Right cardiac atrium (tissue), 5 donors: ENCODE data around the gene EPHB3. TPM values are rescaled to one million over a fixed set of nuclear protein-coding genes. Genes with fewer than 3 reads are reported as not detected.

ENCODE experiments used
- ATAC-seq, 2 donors: fragments of 200-7000 bp; cut with Tn5 transposase; one replicate each; pipeline versions ENCODE4 v1.8.0 to v1.9.1; 2020; ENCODE audit warnings: moderate library complexity in 2 of 2, mild to moderate bottlenecking in 1 of 2
- DNase-seq, 3 donors: peaks; one replicate each; pipeline ENCODE4 v3.0.0-alpha.2; 2020
- H3K27ac ChIP-seq: one replicate; pipeline ENCODE4 v1.5.1; 2013; ENCODE audit warnings: mild to moderate bottlenecking, low read length, control low read depth, moderate library complexity
- H3K27me3 ChIP-seq: one replicate; pipeline ENCODE4 v1.6.1; 2013; ENCODE audit not compliant: control insufficient read depth, insufficient read depth
- H3K4me1 ChIP-seq: one replicate; pipeline ENCODE4 v1.6.1; 2013; ENCODE audit warnings: low read length; ENCODE audit not compliant: control insufficient read depth, insufficient read depth
- H3K4me3 ChIP-seq: one replicate; pipeline ENCODE4 v1.5.1; 2013; ENCODE audit warnings: low read length, control low read depth
- H3K9me3 ChIP-seq: one replicate; pipeline ENCODE4 v1.6.1; 2013; ENCODE audit warnings: low read length; ENCODE audit not compliant: control insufficient read depth
- WGBS: extraction: QIAGEN DNeasy Blood & Tissue Kit; methylation state at CpG from one replicate; pipeline ENCODE4 v1.1.7; 2013; 5-methylcytosine and 5-hydroxymethylcytosine counted together
- intact Hi-C, 4 donors: fragments of 100-400 bp; cut with DNase I; formaldehyde crosslinking; loops; one replicate each; pipeline versions ENCODE4 v1.11.0 to v1.14.0; 2022 to 2023
- polyA plus RNA-seq: library from polyadenylated mRNA; stranded (reverse); fragments of 200-250 nt; gene quantifications from one replicate; pipeline ENCODE4 v1.2.3, GENCODE V29; 2013
- total RNA-seq, 4 donors: library from RNA; stranded (reverse); fragmentation: NEBNext Ultra II Directional; extraction: Animal tissue kit (Norgen Biotek cat#: 25700); gene quantifications; one replicate each; pipeline ENCODE4 v1.2.1, GENCODE V29; 2021
- donor health status: healthy with polysubstance abuse.
- donor health status: DM: no; HTN: yes; CAD: no.
- donor health status: DM: no; HTN: no; CAD: no.
- donor health status: DM: no; HTN: yes; CAD: no; lungs with severe emphysema.
- donor health status: DM: yes; HTN: yes; CAD: no.

EPHB3 gene
- total and polyA plus RNA-seq, 5 donors: 0.52 to 3.4 (median 2.9) TPM

DNA sequence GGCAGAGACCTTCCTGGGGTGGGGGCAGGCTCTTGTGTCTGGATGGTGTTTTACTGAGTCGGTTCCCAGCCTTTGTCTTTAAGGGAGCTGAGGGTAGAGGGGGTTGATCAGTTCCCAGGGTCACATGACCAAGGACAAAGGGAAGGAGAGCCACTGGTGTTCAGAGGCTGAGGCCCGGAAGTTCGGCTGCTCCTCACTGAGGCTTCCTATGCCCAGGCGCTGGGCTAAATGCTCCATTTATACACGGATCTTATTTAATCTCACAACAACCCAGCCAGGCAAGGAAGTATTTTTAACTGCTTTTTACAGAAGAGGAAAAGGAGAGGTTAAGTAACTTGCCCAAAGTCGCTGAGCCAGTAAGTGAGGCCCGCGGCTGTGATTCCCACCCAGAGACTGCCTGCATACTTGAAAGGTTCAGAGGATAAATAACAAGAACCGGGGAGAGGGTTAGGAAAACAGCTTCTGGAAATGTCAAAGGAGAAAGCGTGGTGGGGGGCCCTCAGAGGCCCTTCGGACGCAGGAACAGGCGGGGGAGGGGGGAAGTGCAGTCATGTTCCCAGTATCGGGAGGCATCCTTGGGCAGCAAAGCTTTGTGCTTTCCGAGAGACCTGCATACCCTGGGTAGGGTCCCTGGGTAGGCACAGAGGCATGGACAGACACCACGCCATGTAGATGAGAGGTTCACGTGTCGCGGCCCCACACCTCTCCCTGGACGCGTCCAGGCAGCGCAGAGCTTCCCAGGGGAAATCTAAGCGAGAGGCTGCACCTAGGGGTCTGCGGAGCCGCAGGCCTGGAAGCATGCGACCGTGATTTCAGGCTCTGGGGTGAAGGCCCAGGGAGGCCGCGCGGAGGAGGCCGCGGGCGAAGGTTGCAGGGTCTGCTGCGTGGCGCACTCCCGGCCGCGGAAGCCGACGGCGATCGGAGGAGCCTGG, 21.3 kb downstream of the EPHB3 start:
- ATAC-seq: peak; percentile 71 to 81
- H3K27ac ChIP-seq: peak overlapping the region; percentile 43
- H3K27me3 ChIP-seq: no peaks in the 10 kb centered on the region
- 22% methylated on average over 42 of the region's 42 CpGs for WGBS
- DNase-seq: peak; percentile 61 to 83 (median 79)
- no peaks in the 10 kb centered on the region for H3K4me1 ChIP-seq
- peak overlapping the region; percentile 41 for H3K4me3 ChIP-seq
- intact Hi-C loops: loop anchor here in 1 of 4 donors (10.0 kb wide), 1 partner anchor 132 kb away; the partner anchor contains the start of gene MAGEF1
- no peaks in the 10 kb centered on the region for H3K9me3 ChIP-seq

DNA sequence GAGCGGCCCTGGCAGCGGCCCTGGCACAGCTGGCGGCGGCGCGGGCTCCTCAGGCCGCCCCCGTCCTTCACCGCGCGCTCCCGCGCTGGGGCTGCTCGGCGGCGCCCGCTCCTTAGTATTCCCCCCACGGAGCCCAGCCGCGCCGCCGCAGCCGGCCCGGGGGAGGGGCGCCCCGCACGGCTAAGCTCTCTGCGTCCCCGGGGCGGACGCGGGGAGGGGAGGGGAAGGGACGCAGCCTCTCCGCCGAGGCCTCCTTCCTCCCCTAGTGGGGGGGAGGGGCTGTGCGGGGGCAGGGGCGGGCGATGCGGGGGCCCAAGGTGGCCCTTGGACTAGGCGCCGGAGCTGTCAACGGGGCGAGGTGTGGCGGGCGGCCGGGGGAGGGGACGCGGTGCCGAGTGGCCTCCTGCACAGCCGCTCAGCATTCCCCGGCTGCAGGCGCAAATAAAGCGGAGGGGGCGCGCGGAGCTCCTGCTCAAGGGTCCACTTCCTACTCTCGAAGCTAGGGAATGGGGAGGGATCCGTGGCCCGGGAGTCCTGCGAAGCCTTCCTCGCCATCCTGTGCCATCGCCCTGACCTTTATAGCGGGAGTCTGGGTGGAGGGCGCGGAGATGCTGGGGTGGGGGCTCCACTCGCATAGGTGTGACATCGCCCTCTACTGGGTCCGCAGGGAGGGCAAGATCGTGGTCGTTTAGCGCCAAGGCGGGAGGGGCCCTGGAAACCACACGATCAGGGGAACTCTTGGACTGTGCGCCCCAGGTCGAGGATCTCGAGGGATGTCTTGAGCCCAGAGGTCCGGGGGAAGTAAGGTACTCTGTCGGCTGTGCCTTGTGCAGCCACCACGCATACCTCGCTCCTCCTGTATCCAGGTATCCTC, 22.2 kb downstream of the EPHB3 start:
- intact Hi-C loops: loop anchor here in 1 of 4 donors (10.0 kb wide), 1 partner anchor 131 kb away; the partner anchor contains the start of gene MAGEF1
- Histone ChIP-seq H3K9me3 (no peaks in the 10 kb centered on the region), H3K27me3 (no peaks in the 10 kb centered on the region), H3K4me1 (no peaks in the 10 kb centered on the region), H3K4me3 (peak overlapping the region; percentile 41), H3K27ac (no peak overlapping the region)
- ATAC-seq: peak; percentile 71 to 72
- peak; percentile 41 to 85 (median 80) for DNase-seq
- 8% methylated on average over 79 of the region's 80 CpGs for WGBS

DNA sequence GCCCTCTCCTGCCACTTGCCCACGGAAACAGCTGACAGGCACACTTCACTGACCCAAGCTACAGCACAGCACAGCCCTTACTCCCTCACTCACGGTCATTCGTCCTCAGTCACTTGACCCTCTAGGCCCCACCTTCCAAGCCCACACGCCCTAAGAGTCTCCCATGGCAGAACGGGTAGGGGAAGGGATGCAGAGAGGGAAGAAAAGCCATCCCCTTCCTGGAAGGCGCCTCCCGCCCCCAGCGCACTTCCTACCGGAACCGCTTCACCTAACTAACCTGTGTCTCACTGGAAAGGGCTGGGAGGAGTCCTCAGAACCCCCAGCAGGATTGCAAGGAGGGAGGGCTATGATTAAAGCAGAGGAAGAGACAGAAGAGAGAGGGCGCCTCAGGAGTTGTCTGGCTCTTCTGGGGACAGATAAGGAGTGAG, 22.9 kb downstream of the EPHB3 start:
- Histone ChIP-seq H3K4me1 (no peaks in the 10 kb centered on the region), H3K9me3 (no peaks in the 10 kb centered on the region), H3K27me3 (no peaks in the 10 kb centered on the region), H3K4me3 (no peak overlapping the region), H3K27ac (no peak overlapping the region)
- WGBS: 53% methylated on average over 11 of the region's 11 CpGs
- DNase-seq: peak in 1 of 3 donors; percentile 55
- intact Hi-C loops: loop anchor here in 1 of 4 donors (10.0 kb wide), 1 partner anchor 130 kb away; the partner anchor contains the start of gene MAGEF1
- ATAC-seq: peak; percentile 10 to 17

DNA sequence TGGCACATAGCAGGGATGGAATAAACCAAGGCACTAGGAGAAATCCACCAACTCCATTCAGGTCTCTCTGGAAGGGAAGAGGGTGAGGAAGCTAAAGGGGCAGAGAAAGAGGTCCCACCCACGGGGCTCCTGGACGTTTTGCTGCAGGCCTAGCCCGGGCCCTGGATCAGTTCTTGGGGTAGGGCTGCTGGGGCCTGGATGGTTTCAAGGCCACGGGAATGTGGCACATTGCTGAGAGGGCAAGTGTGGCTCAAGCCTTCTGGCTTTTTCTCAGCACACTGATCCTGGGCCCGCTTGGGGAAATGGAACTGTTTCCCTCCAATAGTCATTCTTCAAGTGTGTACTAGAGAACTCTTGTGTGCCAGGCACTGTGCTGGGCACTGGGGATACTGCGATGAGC, 24.0 kb downstream of the EPHB3 start:
- Histone ChIP-seq H3K4me3 (no peak overlapping the region), H3K9me3 (no peaks in the 10 kb centered on the region), H3K27me3 (no peaks in the 10 kb centered on the region), H3K4me1 (no peaks in the 10 kb centered on the region), H3K27ac (no peak overlapping the region)
- ATAC-seq (no peak), DNase-seq (peak in 2 of 3 donors; percentile 9 to 26)
- intact Hi-C loops: loop anchor here in 1 of 4 donors (10.0 kb wide), 1 partner anchor 129 kb away; the partner anchor contains the start of gene MAGEF1
- WGBS: 78% methylated on average over 6 of the region's 6 CpGs

DNA sequence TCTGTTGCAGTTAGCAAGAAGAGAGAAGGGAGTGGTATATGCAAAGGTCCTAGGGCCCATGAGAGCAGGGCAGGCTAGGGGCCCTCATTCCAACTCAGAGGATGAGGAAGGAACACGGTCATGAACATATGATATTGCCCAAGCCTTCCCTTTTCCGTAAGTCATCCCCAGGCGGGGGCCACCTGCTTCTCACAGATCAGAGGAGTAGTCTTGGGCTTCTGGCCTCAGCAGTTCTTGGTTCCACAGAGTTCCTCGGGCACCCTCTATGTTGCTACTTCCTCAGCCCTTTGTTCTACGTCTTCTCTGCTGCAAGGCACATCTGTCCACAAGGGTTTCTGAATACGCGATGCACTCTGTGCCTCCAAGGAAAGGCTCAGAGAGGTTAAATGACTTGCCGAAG, 25.3 kb downstream of the EPHB3 start:
- DNase-seq (peak in 2 of 3 donors; percentile 47 to 49), ATAC-seq (no peak)
- intact Hi-C loops: loop anchor here in 1 of 4 donors (10.0 kb wide), 1 partner anchor 128 kb away; the partner anchor contains the start of gene MAGEF1
- 81% methylated on average over 8 of the region's 8 CpGs for WGBS
- no peak overlapping the region for H3K4me3 ChIP-seq
- H3K27ac ChIP-seq: no peak overlapping the region
- H3K27me3 ChIP-seq: no peaks in the 10 kb centered on the region
- H3K9me3 ChIP-seq: no peaks in the 10 kb centered on the region
- no peaks in the 10 kb centered on the region for H3K4me1 ChIP-seq

DNA sequence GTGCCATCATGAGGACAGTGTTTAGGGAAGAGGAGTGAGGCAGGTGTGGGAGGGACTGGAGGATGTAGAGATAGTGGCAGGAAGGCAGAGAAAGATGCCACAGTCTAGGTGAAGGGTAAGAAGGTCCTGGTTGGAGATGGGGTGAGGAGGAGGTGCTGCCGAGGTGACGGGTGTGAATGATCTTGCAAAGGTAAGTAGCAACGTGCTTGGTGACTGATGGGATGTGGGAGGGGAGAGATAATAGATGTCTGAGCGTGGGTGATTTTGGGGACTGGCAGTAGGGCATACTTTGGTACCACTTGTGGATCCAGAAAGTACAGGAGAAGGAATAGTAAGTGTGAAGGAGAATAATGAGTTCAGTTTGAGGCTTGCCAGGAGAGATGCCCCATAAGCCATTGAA, 27.2 kb downstream of the EPHB3 start:
- Histone ChIP-seq H3K9me3 (no peaks in the 10 kb centered on the region), H3K4me3 (no peak overlapping the region), H3K27me3 (no peaks in the 10 kb centered on the region), H3K27ac (no peak overlapping the region), H3K4me1 (peaks cover 4% of the 10 kb centered on the region)
- intact Hi-C loops: loop anchor here in 1 of 4 donors (10.0 kb wide), 1 partner anchor 126 kb away; the partner anchor contains the start of gene MAGEF1
- ATAC-seq (no peak), DNase-seq (peak in 2 of 3 donors; percentile 4 to 6)
- 86% methylated on average over 4 of the region's 4 CpGs for WGBS

DNA sequence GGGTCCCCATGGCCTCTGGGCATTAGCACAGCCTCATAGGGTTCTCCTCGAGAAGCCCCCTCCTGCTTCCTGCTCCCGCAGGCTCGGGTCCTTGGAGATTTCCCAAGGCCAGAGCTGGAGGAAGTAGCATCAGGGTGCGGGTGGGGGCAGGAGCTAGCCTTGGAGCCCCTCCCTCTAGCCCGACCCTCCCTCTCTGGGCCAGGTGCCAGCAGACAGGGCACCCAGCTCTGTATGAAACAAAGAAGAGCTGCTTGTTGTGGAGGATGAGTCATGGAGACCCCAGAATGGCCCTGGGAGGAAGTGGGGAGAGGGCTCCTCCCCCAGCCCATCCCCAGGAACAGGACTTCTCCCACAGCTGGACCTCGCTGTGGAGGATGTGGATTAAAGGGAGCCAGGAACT, 29.2 kb downstream of the EPHB3 start:
- DNase-seq (peak in 2 of 3 donors; percentile 55 to 71), ATAC-seq (no peak)
- WGBS: 31% methylated on average over 6 of the region's 6 CpGs
- H3K27ac ChIP-seq: no peak overlapping the region
- H3K27me3 ChIP-seq: no peaks in the 10 kb centered on the region
- no peaks in the 10 kb centered on the region for H3K9me3 ChIP-seq
- H3K4me3 ChIP-seq: no peak overlapping the region
- intact Hi-C loops: no loop called here
- peaks cover 4% of the 10 kb centered on the region for H3K4me1 ChIP-seq

DNA sequence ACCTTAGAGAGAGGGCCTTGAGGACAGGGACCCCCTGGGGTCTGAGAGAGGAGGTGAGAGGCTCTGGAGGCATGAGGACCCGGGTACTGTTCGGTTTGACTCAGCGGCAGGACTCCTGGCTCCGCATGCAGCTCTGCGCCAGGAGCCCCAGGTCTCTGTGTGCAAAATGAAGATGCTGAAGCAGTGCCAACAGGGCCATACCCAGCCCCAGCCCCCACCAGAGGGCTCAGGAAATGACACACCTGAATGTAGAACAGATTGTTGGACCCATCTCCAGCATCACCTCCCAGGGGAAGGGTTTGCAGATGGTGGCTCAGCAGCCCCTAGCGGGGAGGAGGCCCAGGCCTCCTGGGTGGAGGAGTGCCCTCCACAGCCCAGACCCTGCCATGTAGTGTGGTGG, 30.2 kb downstream of the EPHB3 start:
- peak in 2 of 3 donors; percentile 25 to 53 for DNase-seq
- intact Hi-C loops: no loop called here

DNA sequence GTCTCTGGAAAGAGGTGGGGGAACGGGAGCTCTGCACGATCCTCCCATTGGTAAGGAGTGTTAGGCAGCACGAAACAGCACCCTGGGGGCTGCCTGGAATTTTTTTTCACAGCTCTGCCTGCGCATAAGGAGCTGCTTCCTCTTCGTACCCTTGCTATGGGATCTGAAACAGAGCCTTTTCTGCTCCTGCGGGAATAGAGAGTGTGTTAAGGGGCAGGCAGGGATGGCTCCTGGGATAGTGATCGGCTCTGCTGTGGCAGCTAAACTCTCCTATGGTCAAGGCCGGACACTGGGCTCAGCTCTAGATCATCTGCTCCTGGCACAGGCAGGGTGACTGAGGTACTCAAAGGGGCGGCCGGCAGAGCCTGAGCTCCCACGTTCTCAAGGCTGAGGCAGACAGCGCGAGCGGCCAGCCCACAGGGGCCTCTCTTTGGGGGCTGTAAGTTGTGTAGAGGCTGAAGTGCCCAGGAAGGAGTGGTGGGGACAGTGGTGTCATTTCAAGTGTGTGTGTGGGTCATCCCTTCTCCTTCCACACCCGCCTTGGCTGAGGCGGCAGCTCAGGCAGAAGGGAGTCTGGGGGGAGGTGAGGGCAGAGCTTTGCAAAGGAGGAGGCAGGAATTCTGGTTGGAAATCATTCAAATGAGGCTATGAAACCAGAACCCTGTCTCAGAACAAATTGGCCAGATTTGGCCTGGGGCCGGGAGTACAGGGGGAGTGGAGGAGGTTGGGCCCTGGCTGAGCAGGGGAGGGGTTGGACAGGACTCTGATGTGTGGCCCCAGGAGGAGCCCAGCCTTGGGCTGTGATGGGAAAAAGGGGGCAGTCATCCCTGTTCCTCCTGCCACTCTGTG, 31.0 kb downstream of the EPHB3 start:
- Histone ChIP-seq H3K4me1 (peaks cover 4% of the 10 kb centered on the region), H3K4me3 (no peak overlapping the region), H3K27me3 (no peaks in the 10 kb centered on the region), H3K9me3 (no peaks in the 10 kb centered on the region), H3K27ac (no peak overlapping the region)
- 60% methylated on average over 17 of the region's 17 CpGs for WGBS
- ATAC-seq: peak; percentile 39 to 55
- intact Hi-C loops: no loop called here
- peak; percentile 57 to 81 (median 81) for DNase-seq

More for the DNA sequence above, 30.2 kb downstream of the EPHB3 start:
- Histone ChIP-seq H3K27me3 (no peaks in the 10 kb centered on the region), H3K9me3 (no peaks in the 10 kb centered on the region), H3K4me3 (no peak overlapping the region), H3K4me1 (peaks cover 4% of the 10 kb centered on the region), H3K27ac (no peak overlapping the region)
- ATAC-seq: no peak
- 95% methylated on average over 6 of the region's 6 CpGs for WGBS
